ENCODE data around the gene PANX3. TPM values are rescaled to one million over a fixed set of nuclear protein-coding genes. Genes with fewer than 3 reads are reported as not detected.

The PANX3 gene
- total RNA-seq, 1 donor from 2014 or later: 0.21 TPM

DNA sequence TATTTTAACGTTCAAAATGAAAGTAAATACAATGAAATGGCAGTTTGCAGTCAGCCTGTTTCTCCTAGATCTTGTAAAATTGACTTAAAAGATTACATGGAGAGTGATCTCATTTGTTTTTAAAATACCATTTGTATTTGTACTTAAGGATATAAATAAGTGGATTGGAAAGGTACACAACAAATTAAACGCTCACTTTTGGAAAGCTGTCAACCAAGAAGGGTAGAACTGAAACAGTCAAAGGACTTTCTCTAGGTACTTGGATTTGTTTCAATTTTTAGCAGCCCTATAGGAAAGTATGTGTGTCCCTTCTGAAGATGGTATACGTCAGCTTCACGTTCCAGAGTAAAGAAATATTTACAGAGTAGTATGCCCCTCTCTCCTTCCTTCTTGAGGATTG lies 18.7 kb downstream of the PANX3 start:
- no peaks in the 10 kb centered on the region for H3K27me3 Mint-ChIP-seq (ENCODE audit: unreplicated experiment)
- H3K27ac Mint-ChIP-seq (ENCODE audit: unreplicated experiment): peak overlapping the region; percentile 48
- TF ChIP-seq, protein P1, sequence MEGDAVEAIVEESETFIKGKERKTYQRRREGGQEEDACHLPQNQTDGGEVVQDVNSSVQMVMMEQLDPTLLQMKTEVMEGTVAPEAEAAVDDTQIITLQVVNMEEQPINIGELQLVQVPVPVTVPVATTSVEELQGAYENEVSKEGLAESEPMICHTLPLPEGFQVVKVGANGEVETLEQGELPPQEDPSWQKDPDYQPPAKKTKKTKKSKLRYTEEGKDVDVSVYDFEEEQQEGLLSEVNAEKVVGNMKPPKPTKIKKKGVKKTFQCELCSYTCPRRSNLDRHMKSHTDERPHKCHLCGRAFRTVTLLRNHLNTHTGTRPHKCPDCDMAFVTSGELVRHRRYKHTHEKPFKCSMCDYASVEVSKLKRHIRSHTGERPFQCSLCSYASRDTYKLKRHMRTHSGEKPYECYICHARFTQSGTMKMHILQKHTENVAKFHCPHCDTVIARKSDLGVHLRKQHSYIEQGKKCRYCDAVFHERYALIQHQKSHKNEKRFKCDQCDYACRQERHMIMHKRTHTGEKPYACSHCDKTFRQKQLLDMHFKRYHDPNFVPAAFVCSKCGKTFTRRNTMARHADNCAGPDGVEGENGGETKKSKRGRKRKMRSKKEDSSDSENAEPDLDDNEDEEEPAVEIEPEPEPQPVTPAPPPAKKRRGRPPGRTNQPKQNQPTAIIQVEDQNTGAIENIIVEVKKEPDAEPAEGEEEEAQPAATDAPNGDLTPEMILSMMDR (IDR thresholded peaks at IDR 0.05; ENCODE audit: unreplicated experiment): no peak
- peaks cover 62% of the 10 kb centered on the region for H3K36me3 Mint-ChIP-seq (ENCODE audit: low read depth, unreplicated experiment)
- H3K4me3 Mint-ChIP-seq (ENCODE audit: unreplicated experiment): no peak overlapping the region
- no peak for DNase-seq (ENCODE audit: low spot score)
- H3K4me1 Mint-ChIP-seq (ENCODE audit: unreplicated experiment): peaks cover 21% of the 10 kb centered on the region
- H3K9me3 Mint-ChIP-seq (ENCODE audit: unreplicated experiment): no peaks in the 10 kb centered on the region

DNA sequence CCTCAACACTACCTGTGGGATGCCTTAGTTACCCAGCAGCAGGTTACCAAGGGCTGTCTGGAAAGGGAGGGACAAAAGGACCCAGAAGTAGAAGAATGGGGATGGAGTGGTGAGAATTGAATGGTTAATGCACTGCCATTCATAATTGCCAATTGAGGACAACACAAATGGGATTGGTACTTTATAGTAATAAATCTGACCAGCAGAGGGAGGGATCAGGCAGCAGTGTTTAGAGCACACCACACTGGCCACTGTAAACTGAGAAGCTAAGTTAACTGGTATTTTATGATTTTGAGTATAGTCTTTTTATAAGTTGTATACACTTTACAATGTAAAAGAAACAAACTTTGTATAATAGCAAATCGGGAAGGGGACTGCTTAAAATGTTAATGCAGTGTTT lies 22.1 kb downstream of the PANX3 start:
- Mint-ChIP-seq H3K4me1 (ENCODE audit: unreplicated experiment) (no peaks in the 10 kb centered on the region), H3K27ac (ENCODE audit: unreplicated experiment) (no peak overlapping the region), H3K36me3 (ENCODE audit: low read depth, unreplicated experiment) (peaks cover 64% of the 10 kb centered on the region), H3K4me3 (ENCODE audit: unreplicated experiment) (peak overlapping the region; percentile 18), H3K27me3 (ENCODE audit: unreplicated experiment) (no peaks in the 10 kb centered on the region), H3K9me3 (ENCODE audit: unreplicated experiment) (no peaks in the 10 kb centered on the region)
- DNase-seq (ENCODE audit: low spot score): no peak
- TF ChIP-seq, protein P1 (IDR thresholded peaks at IDR 0.05; ENCODE audit: unreplicated experiment): peak; percentile 22

DNA sequence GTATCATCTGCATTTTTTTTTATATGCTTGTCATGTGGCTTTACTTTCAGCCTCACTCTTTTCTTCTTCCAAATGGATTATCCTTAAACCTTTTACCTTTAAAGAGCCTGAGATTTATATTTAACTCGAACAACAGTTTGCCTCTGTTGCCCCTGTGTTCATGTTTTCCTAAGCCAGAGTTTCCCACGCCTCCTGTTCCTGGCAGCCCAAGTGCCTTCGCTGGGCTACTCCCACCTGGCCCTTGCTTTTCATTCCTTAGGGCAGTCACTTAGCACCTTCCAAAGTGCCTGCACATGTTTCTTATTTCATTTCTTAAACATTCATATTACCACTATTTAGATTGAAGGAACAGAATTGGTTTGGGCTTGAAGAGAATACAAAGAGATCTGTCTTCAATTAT lies 24.7 kb downstream of the PANX3 start:
- H3K36me3 Mint-ChIP-seq (ENCODE audit: low read depth, unreplicated experiment): peaks cover 53% of the 10 kb centered on the region
- no peak overlapping the region for H3K27ac Mint-ChIP-seq (ENCODE audit: unreplicated experiment)
- no peaks in the 10 kb centered on the region for H3K9me3 Mint-ChIP-seq (ENCODE audit: unreplicated experiment)
- peak overlapping the region; percentile 33 for H3K4me3 Mint-ChIP-seq (ENCODE audit: unreplicated experiment)
- TF ChIP-seq, protein P1 (IDR thresholded peaks at IDR 0.05; ENCODE audit: unreplicated experiment): no peak
- peaks cover 2% of the 10 kb centered on the region for H3K27me3 Mint-ChIP-seq (ENCODE audit: unreplicated experiment)
- DNase-seq (ENCODE audit: low spot score): no peak
- H3K4me1 Mint-ChIP-seq (ENCODE audit: unreplicated experiment): peaks cover 4% of the 10 kb centered on the region

DNA sequence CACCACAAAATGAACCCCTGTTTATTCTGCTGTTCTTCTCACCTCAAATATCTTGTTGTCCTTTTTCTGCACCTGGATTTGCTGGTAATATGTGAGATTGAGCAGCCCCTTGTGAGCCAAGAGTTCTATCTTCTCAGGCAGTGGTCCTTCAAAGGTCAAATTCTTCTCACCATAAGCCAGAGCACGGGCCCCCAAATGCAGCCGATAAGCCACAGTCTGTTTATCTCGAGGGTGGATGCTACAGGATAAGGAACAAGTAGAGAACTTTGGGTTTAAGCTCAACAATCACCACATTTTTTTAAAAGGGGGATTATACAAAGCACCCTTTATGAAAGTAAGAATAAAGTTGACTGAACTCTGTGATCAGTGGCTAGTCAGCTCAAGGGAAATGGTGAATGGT lies 27.3 kb downstream of the PANX3 start:
- TF ChIP-seq, protein P1 (IDR thresholded peaks at IDR 0.05; ENCODE audit: unreplicated experiment): no peak
- no peak for DNase-seq (ENCODE audit: low spot score)
- no peaks in the 10 kb centered on the region for H3K9me3 Mint-ChIP-seq (ENCODE audit: unreplicated experiment)
- peak overlapping the region; percentile 37 for H3K27ac Mint-ChIP-seq (ENCODE audit: unreplicated experiment)
- H3K4me3 Mint-ChIP-seq (ENCODE audit: unreplicated experiment): peak overlapping the region; percentile 64
- H3K27me3 Mint-ChIP-seq (ENCODE audit: unreplicated experiment): peaks cover 2% of the 10 kb centered on the region
- H3K36me3 Mint-ChIP-seq (ENCODE audit: low read depth, unreplicated experiment): peaks cover 33% of the 10 kb centered on the region
- peaks cover 4% of the 10 kb centered on the region for H3K4me1 Mint-ChIP-seq (ENCODE audit: unreplicated experiment)

DNA sequence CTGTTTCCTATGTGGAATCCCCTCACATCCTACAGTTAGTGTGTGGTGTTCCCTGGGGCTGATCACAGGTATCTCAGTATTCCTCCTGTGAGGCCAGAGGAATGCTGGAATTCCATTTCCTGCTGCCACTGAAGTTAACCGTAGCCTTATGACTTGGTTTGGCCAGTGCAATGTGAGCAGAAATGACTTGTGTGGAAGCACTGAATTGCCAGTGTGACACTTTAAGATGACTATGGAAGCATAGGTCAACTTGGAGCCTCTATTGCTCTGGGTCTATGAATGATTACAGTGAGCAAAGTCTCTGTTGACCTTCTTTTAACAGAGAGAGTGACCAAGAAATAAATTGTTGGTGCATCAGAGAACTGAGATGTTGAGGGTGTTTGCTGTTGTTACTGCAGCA lies 28.0 kb downstream of the PANX3 start:
- DNase-seq (ENCODE audit: low spot score): no peak
- H3K9me3 Mint-ChIP-seq (ENCODE audit: unreplicated experiment): no peaks in the 10 kb centered on the region
- H3K4me3 Mint-ChIP-seq (ENCODE audit: unreplicated experiment): no peak overlapping the region
- H3K27me3 Mint-ChIP-seq (ENCODE audit: unreplicated experiment): peaks cover 2% of the 10 kb centered on the region
- peaks cover 27% of the 10 kb centered on the region for H3K36me3 Mint-ChIP-seq (ENCODE audit: low read depth, unreplicated experiment)
- no peak overlapping the region for H3K27ac Mint-ChIP-seq (ENCODE audit: unreplicated experiment)
- TF ChIP-seq, protein P1 (IDR thresholded peaks at IDR 0.05; ENCODE audit: unreplicated experiment): no peak
- peaks cover 4% of the 10 kb centered on the region for H3K4me1 Mint-ChIP-seq (ENCODE audit: unreplicated experiment)
